HG02938 (cell line): ENCODE results near the gene NTM.

ENCODE experiments used
- ATAC-seq: cut with Tn5 transposase; IDR thresholded peaks from one replicate; pipeline ENCODE4 v1.9.1; 2021; ENCODE audit warnings: mild to moderate bottlenecking, moderate library complexity; ENCODE audit not compliant: unreplicated experiment

Gene NTM

GRCh38 chr11:131540676-131541075 lies 170.3 kb downstream of the NTM start:
- no peak for ATAC-seq

GRCh38 chr11:131543389-131544025 lies 173.1 kb downstream of the NTM start:
- ATAC-seq, result no peak

- ATAC-seq, result no peak
Measured at GRCh38 chr11:131544591-131544990, 174.2 kb downstream of the NTM start.

- no peak for ATAC-seq
Measured at GRCh38 chr11:131546218-131546895, 175.9 kb downstream of the NTM start.

- no peak for ATAC-seq
Measured at GRCh38 chr11:131549099-131549498, 178.7 kb downstream of the NTM start.

GRCh38 chr11:131549770-131550169 lies 179.4 kb downstream of the NTM start:
- ATAC-seq, result no peak

- ATAC-seq, result no peak
Measured at GRCh38 chr11:131560287-131560686, 189.9 kb downstream of the NTM start.

- no peak for ATAC-seq
Measured at GRCh38 chr11:131561501-131561900, 191.1 kb downstream of the NTM start.

- ATAC-seq, result no peak
Measured at GRCh38 chr11:131561972-131562371, 191.6 kb downstream of the NTM start.

GRCh38 chr11:131568318-131568717 lies 197.9 kb downstream of the NTM start:
- ATAC-seq, result no peak

GRCh38 chr11:131571571-131571970 lies 201.2 kb downstream of the NTM start:
- ATAC-seq, result no peak

- no peak for ATAC-seq
Measured at GRCh38 chr11:131572423-131572822, 202.0 kb downstream of the NTM start.

- no peak for ATAC-seq
Measured at GRCh38 chr11:131579932-131580387, 209.5 kb downstream of the NTM start.

GRCh38 chr11:131580476-131580875 lies 210.1 kb downstream of the NTM start:
- no peak for ATAC-seq

- no peak for ATAC-seq
Measured at GRCh38 chr11:131581046-131581445, 210.6 kb downstream of the NTM start.

- no peak for ATAC-seq
Measured at GRCh38 chr11:131582021-131582525, 211.7 kb downstream of the NTM start.

- ATAC-seq, result no peak
Measured at GRCh38 chr11:131583421-131583820, 213.0 kb downstream of the NTM start.

GRCh38 chr11:131583938-131584337 lies 213.5 kb downstream of the NTM start:
- no peak for ATAC-seq

GRCh38 chr11:131584785-131585592 lies 214.6 kb downstream of the NTM start:
- ATAC-seq, result no peak

GRCh38 chr11:131588057-131588456 lies 217.6 kb downstream of the NTM start:
- no peak for ATAC-seq

GRCh38 chr11:131591051-131591461 lies 220.6 kb downstream of the NTM start:
- no peak for ATAC-seq

GRCh38 chr11:131592152-131592551 lies 221.7 kb downstream of the NTM start:
- ATAC-seq, result no peak
